Activated effector memory CD4-positive, alpha-beta T cell treated with Interleukin-2 at 50 U/mL for 16 hours (primary cell): ENCODE results near the gene SAMD5.

Experiments used
- DNase-seq: peaks from one replicate; pipeline ENCODE4 v3.0.0-alpha.2; 2020

SAMD5 gene

GRCh38 chr6:147570681-147571080 is 62.2 kb downstream of the SAMD5 start:
- DNase-seq = no peak

- DNase-seq = no peak
Observed at GRCh38 chr6:147577488-147577887, 69.0 kb downstream of the SAMD5 start.

- DNase-seq = no peak
Observed at GRCh38 chr6:147578159-147578558, 69.7 kb downstream of the SAMD5 start.

GRCh38 chr6:147578883-147579282 is 70.4 kb downstream of the SAMD5 start:
- DNase-seq = no peak

- no peak for DNase-seq
Observed at GRCh38 chr6:147579667-147580066, 71.2 kb downstream of the SAMD5 start.

GRCh38 chr6:147582991-147583390 is 74.5 kb downstream of the SAMD5 start:
- no peak for DNase-seq

GRCh38 chr6:147585256-147585655 is 76.8 kb downstream of the SAMD5 start:
- no peak for DNase-seq

- no peak for DNase-seq
Observed at GRCh38 chr6:147586044-147586443, 77.6 kb downstream of the SAMD5 start.

- DNase-seq = no peak
Observed at GRCh38 chr6:147587907-147588306, 79.4 kb downstream of the SAMD5 start.

GRCh38 chr6:147588469-147588868 is 80.0 kb downstream of the SAMD5 start:
- no peak for DNase-seq

- no peak for DNase-seq
Observed at GRCh38 chr6:147589739-147590250, 81.3 kb downstream of the SAMD5 start.

- no peak for DNase-seq
Observed at GRCh38 chr6:147595961-147596360, 87.5 kb downstream of the SAMD5 start.

GRCh38 chr6:147603392-147604081 is 95.0 kb downstream of the SAMD5 start:
- no peak for DNase-seq

- DNase-seq = no peak
Observed at GRCh38 chr6:147604373-147604772, 95.9 kb downstream of the SAMD5 start.

- DNase-seq = no peak
Observed at GRCh38 chr6:147611992-147612391, 103.5 kb downstream of the SAMD5 start.

- no peak for DNase-seq
Observed at GRCh38 chr6:147614501-147614900, 106.0 kb downstream of the SAMD5 start.

- DNase-seq = no peak
Observed at GRCh38 chr6:147615659-147616456, 107.4 kb downstream of the SAMD5 start.

- no peak for DNase-seq
Observed at GRCh38 chr6:147617366-147617765, 108.9 kb downstream of the SAMD5 start.

- no peak for DNase-seq
Observed at GRCh38 chr6:147618457-147618856, 110.0 kb downstream of the SAMD5 start.

- DNase-seq = no peak
Observed at GRCh38 chr6:147618927-147619326, 110.4 kb downstream of the SAMD5 start.
